HG03439 (cell line): ENCODE data around the gene CEP89.
"Not testable (repeated sequence)": the region's sequence is repeated elsewhere in the genome, so short reads cannot be mapped to it uniquely, and the experiment has no call there.

Source experiments
- ATAC-seq: cut with Tn5 transposase; IDR thresholded peaks from one replicate; pipeline ENCODE4 v1.9.1; 2021; ENCODE audit warnings: mild to moderate bottlenecking, moderate library complexity; ENCODE audit not compliant: unreplicated experiment

CEP89 gene

GRCh38 chr19:32848035-32848434, 123.7 kb downstream of the CEP89 start:
- ATAC-seq: not testable (repeated sequence)

- no peak for ATAC-seq
These were observed 128.0 kb downstream of the CEP89 start for GRCh38 chr19:32843716-32844245.

- no peak for ATAC-seq
These were observed 129.7 kb downstream of the CEP89 start for GRCh38 chr19:32842061-32842460.

- ATAC-seq: no peak
These were observed 134.2 kb downstream of the CEP89 start for GRCh38 chr19:32837531-32837930.

- ATAC-seq: not testable (repeated sequence)
These were observed 138.4 kb downstream of the CEP89 start for GRCh38 chr19:32833388-32833787.

- ATAC-seq: not testable (repeated sequence)
These were observed 138.9 kb downstream of the CEP89 start for GRCh38 chr19:32832825-32833224.

GRCh38 chr19:32832094-32832493, 139.7 kb downstream of the CEP89 start:
- ATAC-seq: not testable (repeated sequence)

GRCh38 chr19:32831611-32832010, 140.1 kb downstream of the CEP89 start:
- no peak for ATAC-seq

- ATAC-seq: no peak
These were observed 141.3 kb downstream of the CEP89 start for GRCh38 chr19:32830231-32831014.

GRCh38 chr19:32829345-32829896, 142.3 kb downstream of the CEP89 start:
- no peak for ATAC-seq

GRCh38 chr19:32828643-32829344, 143.0 kb downstream of the CEP89 start:
- ATAC-seq: no peak

- no peak for ATAC-seq
These were observed 143.6 kb downstream of the CEP89 start for GRCh38 chr19:32828139-32828538.
